Breast epithelium (tissue), 4 donors: Measurements from ENCODE around the gene NPBWR2. TPM values are rescaled to one million over a fixed set of nuclear protein-coding genes. Genes with fewer than 3 reads are reported as not detected.

Source experiments
- DNase-seq, 2 donors: peaks; one replicate each; pipeline ENCODE4 v3.0.0-alpha.2; 2019; ENCODE audit warnings: low spot score in 2 of 2
- H3K27ac ChIP-seq, 2 donors: fragments of 200-600 bp; sonication (generic) in 1 of 2; one replicate each; pipeline ENCODE4 v1.5.1; 2016 to 2019; ENCODE audit warnings: mild to moderate bottlenecking in 1 of 2
- H3K27me3 ChIP-seq, 2 donors: fragments of 200-600 bp; sonication (generic) in 1 of 2; one replicate each; pipeline versions ENCODE4 v1.5.1 to v1.6.0; 2017 to 2019; ENCODE audit warnings: control low read depth in 1 of 2, mild to moderate bottlenecking in 1 of 2
- H3K36me3 ChIP-seq: fragments of 200-600 bp; one replicate; pipeline ENCODE4 v1.5.1; 2019
- H3K4me1 ChIP-seq, 2 donors: fragments of 200-600 bp; sonication (generic); one replicate each; pipeline ENCODE4 v1.5.1; 2016 to 2019; ENCODE audit warnings: control low read depth in 1 of 2
- H3K4me3 ChIP-seq, 3 donors: fragments of 200-600 bp; sonication (generic); 1 replicate in 2 of 3; 2 replicates in 1 of 3; pipeline ENCODE4 v1.5.1; 2016 to 2019; ENCODE audit warnings: mild to moderate bottlenecking in 3 of 3, moderate library complexity in 2 of 3
- H3K9me3 ChIP-seq, 2 donors: fragments of 200-600 bp; sonication (generic) in 1 of 2; one replicate each; pipeline ENCODE4 v1.5.1; 2016 to 2019; ENCODE audit warnings: control low read depth in 1 of 2
- POLR2A ChIP-seq: fragments of 450-650 bp; IDR thresholded peaks from one replicate; pipeline ENCODE4 v1.6.1; 2016; ENCODE audit warnings: antibody characterized with exemption, mild to moderate bottlenecking, moderate library complexity
- POLR2AphosphoS5 ChIP-seq, 3 donors: sonication (generic); formaldehyde crosslinking; IDR thresholded peaks; one replicate each; pipeline ENCODE4 v1.6.1; 2017; ENCODE audit warnings: antibody characterized with exemption in 3 of 3
- intact Hi-C: fragments of 100-400 bp; cut with DNase I; formaldehyde crosslinking; loops from one replicate; pipeline ENCODE4 v1.15.1; 2023; ENCODE audit warnings: low total_unique reads
- total RNA-seq, 3 donors: library from RNA; depleted of rRNA; stranded (reverse); fragments of >200 nt; gene quantifications; one replicate each; pipeline ENCODE4 v1.1.0, GENCODE V29; 2016
- TF ChIP-seq, protein P1 (sequence below), 3 donors: fragments of 450-650 bp; IDR thresholded peaks; one replicate each; pipeline ENCODE4 v1.5.1; 2016 to 2017; ENCODE audit warnings: antibody characterized with exemption in 3 of 3, mild to moderate bottlenecking in 3 of 3, moderate library complexity in 3 of 3

The NPBWR2 gene
- total RNA-seq, 3 donors from 2014 or later = not detected

DNA sequence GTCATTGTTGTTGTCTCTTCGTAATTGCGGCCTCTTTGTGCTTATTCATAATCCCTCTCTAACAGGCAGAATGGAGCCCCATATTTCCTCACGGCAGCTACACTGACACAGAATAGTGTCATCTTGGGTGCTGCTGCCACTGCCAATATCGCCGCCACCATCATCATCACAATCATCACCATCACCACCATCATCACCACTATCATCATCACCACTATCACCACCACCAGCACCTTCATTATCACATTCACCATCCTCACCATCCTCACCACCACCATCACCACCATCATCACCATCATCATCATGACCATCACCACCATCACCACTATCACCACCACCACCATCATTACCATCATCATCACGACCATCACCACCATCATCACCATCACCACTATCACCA is 10.8 kb downstream of the NPBWR2 start:
- intact Hi-C loops = no loop called here
- Histone ChIP-seq H3K27ac (no peak overlapping the region), H3K4me1 (no peaks in the 10 kb centered on the region), H3K4me3 (no peak overlapping the region), H3K9me3 (no peaks in the 10 kb centered on the region), H3K27me3 (peaks cover 0 to 8% of the 10 kb centered on the region in 2 donors), H3K36me3 (no peaks in the 10 kb centered on the region)
- DNase-seq = no peak
- TF ChIP-seq POLR2A = no peak
- TF ChIP-seq POLR2AphosphoS5 (IDR thresholded peaks at IDR 0.05) = no peak
- TF ChIP-seq, protein P1, sequence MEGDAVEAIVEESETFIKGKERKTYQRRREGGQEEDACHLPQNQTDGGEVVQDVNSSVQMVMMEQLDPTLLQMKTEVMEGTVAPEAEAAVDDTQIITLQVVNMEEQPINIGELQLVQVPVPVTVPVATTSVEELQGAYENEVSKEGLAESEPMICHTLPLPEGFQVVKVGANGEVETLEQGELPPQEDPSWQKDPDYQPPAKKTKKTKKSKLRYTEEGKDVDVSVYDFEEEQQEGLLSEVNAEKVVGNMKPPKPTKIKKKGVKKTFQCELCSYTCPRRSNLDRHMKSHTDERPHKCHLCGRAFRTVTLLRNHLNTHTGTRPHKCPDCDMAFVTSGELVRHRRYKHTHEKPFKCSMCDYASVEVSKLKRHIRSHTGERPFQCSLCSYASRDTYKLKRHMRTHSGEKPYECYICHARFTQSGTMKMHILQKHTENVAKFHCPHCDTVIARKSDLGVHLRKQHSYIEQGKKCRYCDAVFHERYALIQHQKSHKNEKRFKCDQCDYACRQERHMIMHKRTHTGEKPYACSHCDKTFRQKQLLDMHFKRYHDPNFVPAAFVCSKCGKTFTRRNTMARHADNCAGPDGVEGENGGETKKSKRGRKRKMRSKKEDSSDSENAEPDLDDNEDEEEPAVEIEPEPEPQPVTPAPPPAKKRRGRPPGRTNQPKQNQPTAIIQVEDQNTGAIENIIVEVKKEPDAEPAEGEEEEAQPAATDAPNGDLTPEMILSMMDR (IDR thresholded peaks at IDR 0.05) = no peak

DNA sequence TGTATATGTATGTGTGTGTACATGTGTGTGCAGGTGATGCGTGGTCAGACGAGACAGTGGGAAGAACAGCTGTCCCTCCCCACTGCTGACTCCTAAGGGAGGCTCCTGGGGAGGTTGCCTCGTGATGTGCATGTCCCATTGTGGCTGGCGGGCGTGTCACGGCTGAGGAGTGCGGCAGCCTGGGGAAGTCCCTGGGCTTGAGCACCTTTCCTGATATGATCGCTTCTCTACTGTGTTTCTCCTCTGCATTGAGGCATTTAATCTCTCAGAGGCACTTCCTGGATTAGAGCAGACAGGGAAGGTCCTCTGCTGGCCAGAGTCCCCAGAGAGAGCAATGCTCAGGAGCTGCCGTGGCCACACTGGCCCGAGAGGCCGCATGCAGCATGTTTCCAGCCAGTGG is 11.4 kb downstream of the NPBWR2 start:
- no peaks in the 10 kb centered on the region for H3K9me3 ChIP-seq
- H3K36me3 ChIP-seq = no peaks in the 10 kb centered on the region
- no peak overlapping the region for H3K27ac ChIP-seq
- intact Hi-C loops = no loop called here
- TF ChIP-seq POLR2A = no peak
- TF ChIP-seq, protein P1 (IDR thresholded peaks at IDR 0.05) = no peak
- no peak for TF ChIP-seq POLR2AphosphoS5 (IDR thresholded peaks at IDR 0.05)
- DNase-seq = no peak
- H3K4me3 ChIP-seq = no peak overlapping the region
- H3K27me3 ChIP-seq = peaks cover 0 to 4% of the 10 kb centered on the region in 2 donors
- no peaks in the 10 kb centered on the region for H3K4me1 ChIP-seq

DNA sequence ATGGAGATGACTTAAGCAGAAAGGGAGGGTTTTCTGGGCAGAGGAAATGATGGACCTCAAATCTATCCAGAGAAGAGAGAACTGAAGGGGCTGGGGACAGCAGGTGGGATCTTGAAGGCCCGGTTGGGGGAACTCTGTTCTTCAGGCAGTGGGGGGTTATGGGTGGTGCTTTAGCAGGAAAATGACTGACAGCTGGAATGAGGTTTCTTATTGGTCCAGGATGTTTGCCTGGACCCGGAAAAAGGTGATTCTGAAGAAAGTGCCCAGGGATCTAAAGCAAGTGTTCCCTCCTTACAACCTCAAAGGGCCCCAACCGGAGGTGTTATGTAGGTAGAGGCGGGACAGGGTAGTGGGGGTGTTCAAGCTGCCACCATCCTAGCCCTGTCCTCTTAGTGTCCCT is 11.9 kb downstream of the NPBWR2 start:
- intact Hi-C loops = no loop called here
- no peak for DNase-seq
- H3K9me3 ChIP-seq = no peaks in the 10 kb centered on the region
- no peaks in the 10 kb centered on the region for H3K36me3 ChIP-seq
- peaks cover 0 to 2% of the 10 kb centered on the region in 2 donors for H3K27me3 ChIP-seq
- no peak overlapping the region for H3K4me3 ChIP-seq
- no peak overlapping the region for H3K27ac ChIP-seq
- no peaks in the 10 kb centered on the region for H3K4me1 ChIP-seq
- TF ChIP-seq POLR2AphosphoS5 (IDR thresholded peaks at IDR 0.05) (no peak), POLR2A (no peak)
- TF ChIP-seq, protein P1 (IDR thresholded peaks at IDR 0.05) = no peak

DNA sequence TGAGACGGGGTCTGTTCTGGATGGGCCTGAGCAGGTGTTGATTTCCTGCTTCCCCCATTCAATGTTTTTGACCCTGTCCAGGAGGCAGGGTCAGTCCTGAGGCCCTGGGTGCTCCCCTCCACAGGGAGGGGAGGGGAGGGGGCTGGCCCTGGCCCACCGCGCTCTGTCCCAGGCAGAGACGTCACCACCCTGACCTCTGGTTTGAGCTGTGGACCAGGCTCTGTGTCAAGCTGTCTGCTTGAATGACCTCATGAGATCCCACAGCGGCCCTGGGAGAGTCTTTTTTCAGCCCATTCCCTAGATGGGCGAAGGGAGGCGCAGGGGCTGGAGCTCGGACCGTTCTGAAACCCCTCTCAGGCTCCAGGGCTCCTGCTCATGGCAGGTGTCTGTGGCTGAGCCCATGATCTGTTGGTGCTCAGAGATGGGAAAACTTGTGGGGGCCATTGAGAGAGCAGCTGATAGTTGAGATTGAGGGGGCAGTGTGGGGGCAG is 14.3 kb downstream of the NPBWR2 start:
- Histone ChIP-seq H3K4me3 (no peak overlapping the region), H3K27ac (no peak overlapping the region), H3K36me3 (no peaks in the 10 kb centered on the region), H3K9me3 (no peaks in the 10 kb centered on the region), H3K27me3 (no peaks in the 10 kb centered on the region), H3K4me1 (no peaks in the 10 kb centered on the region)
- intact Hi-C loops = no loop called here
- TF ChIP-seq, protein P1 (IDR thresholded peaks at IDR 0.05) = no peak
- TF ChIP-seq POLR2A (no peak), POLR2AphosphoS5 (IDR thresholded peaks at IDR 0.05) (no peak)
- DNase-seq = no peak

DNA sequence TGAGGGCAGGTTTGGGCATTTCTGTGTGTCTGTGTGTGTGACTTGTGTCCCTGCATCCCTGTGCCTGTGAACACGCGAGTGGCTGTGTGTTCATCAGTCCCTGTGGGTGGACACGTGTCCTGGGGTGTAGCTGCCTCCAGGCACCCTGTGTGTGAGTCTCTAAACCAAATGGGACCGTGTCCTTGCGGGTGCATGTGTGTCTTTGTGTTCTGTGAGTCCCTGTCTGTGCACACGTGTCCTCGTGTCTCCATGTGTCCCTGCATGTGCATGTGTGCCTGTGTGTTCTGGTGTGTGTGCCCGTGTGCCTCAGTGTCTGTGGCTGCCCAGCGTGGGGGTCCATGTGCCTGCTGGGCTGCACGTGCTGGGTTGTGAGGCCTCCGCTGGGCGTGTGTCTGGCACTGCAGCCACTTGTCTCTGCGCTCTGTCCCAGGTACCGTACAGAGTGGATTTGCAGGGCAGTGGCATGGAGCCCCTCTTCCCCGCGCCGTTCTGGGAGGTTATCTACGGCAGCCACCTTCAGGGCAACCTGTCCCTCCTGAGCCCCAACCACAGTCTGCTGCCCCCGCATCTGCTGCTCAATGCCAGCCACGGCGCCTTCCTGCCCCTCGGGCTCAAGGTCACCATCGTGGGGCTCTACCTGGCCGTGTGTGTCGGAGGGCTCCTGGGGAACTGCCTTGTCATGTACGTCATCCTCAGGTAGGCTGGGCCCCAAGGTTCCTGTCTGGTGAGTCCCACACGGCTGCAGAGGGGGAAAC is 14.9 kb downstream of the NPBWR2 start:
- Histone ChIP-seq H3K36me3 (no peaks in the 10 kb centered on the region), H3K27me3 (no peaks in the 10 kb centered on the region), H3K27ac (no peak overlapping the region), H3K4me1 (no peaks in the 10 kb centered on the region), H3K4me3 (no peak overlapping the region), H3K9me3 (no peaks in the 10 kb centered on the region)
- intact Hi-C loops = no loop called here
- DNase-seq = no peak
- TF ChIP-seq POLR2A (no peak), POLR2AphosphoS5 (IDR thresholded peaks at IDR 0.05) (no peak)
- TF ChIP-seq, protein P1 (IDR thresholded peaks at IDR 0.05) = no peak
